Body of pancreas (tissue), 4 donors: ENCODE results near the gene RABGGTB. TPM values are rescaled to one million over a fixed set of nuclear protein-coding genes. Genes with fewer than 3 reads are reported as not detected.

Experiments
- ATAC-seq: fragments of 150-250 bp; one replicate; pipeline ENCODE4 v1.9.1; 2016
- DNase-seq, 4 donors: peaks; one replicate each; pipeline ENCODE4 v3.0.0-alpha.2; 2019
- H3K27ac ChIP-seq, 4 donors: fragments of 200-600 bp; sonication (generic); 1 replicate in 3 of 4; 2 replicates in 1 of 4; pipeline versions ENCODE4 v1.5.1 to v1.6.1; 2016 to 2019; ENCODE audit warnings: mild to moderate bottlenecking in 1 of 4, mixed read lengths in 1 of 4, moderate library complexity in 1 of 4
- H3K27me3 ChIP-seq, 2 donors: fragments of 200-600 bp; sonication (generic); one replicate each; pipeline ENCODE4 v1.6.0; 2016; ENCODE audit warnings: mild to moderate bottlenecking in 1 of 2
- H3K36me3 ChIP-seq, 2 donors: fragments of 200-600 bp; sonication (generic); replicated peaks in 1 of 2; 2 replicates each; pipeline ENCODE4 v1.5.1; 2016; ENCODE audit warnings: low read depth in 2 of 2; ENCODE audit not compliant: insufficient read depth in 1 of 2
- H3K4me1 ChIP-seq: fragments of 200-600 bp; sonication (generic); one replicate; pipeline ENCODE4 v1.6.0; 2016
- H3K4me3 ChIP-seq, 2 donors: fragments of 200-600 bp; sonication (generic); 1 replicate in 1 of 2; 2 replicates in 1 of 2; pipeline ENCODE4 v1.5.1; 2016 to 2019
- H3K9me3 ChIP-seq, 3 donors: fragments of 200-600 bp; sonication (generic); 1 replicate in 2 of 3; 2 replicates in 1 of 3; pipeline ENCODE4 v1.5.1; 2016
- CTCF ChIP-seq, 7 experiments: fragments of 450-650 bp in 4 of 7; fragments of 200-600 bp in 3 of 7; sonication (generic) in 3 of 7; IDR thresholded peaks; one replicate each; pipeline ENCODE4 v1.5.1; 2016 to 2019; ENCODE audit warnings: antibody characterized with exemption in 7 of 7
- POLR2A ChIP-seq, 3 donors: fragments of 450-650 bp; IDR thresholded peaks; one replicate each; pipeline ENCODE4 v1.6.1; 2016; ENCODE audit warnings: antibody characterized with exemption in 3 of 3, mild to moderate bottlenecking in 2 of 3
- WGBS, 2 donors: methylation state at CpG; one replicate each; pipeline ENCODE4 v1.1.5; 2017; 5-methylcytosine and 5-hydroxymethylcytosine counted together
- intact Hi-C: fragments of 100-400 bp; cut with DNase I; formaldehyde crosslinking; loops from one replicate; pipeline ENCODE4 v1.15.1; 2023
- total RNA-seq, 2 donors: library from RNA; depleted of rRNA; stranded (reverse); fragments of >200 nt; gene quantifications; one replicate each; pipeline ENCODE4 v1.1.0, GENCODE V29; 2016

RABGGTB gene
- total RNA-seq, 2 donors from 2014 or later, result 50.6 to 53.7 TPM

DNA sequence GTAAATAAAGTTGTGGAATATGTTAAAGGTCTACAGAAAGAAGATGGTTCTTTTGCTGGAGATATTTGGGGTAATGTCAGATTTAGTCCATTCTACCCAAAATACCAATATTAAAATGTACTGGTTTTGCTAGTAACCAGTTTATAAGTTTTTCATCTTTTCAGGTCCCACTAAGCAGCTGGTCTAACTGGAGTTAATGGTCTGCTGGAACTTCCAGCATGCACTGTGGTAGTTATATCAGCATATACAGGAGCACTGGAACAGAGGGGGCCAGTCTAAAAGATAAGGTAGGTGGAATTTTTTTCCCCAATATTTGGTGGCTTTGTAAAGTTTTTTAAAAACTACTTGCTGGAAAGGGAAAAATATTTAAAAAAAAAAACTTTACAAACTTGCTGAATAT, 3.9 kb downstream of the RABGGTB start:
- TF ChIP-seq CTCF (IDR thresholded peaks at IDR 0.05), result no peak
- no peak for TF ChIP-seq POLR2A (IDR thresholded peaks at IDR 0.05)
- DNase-seq (no peak), ATAC-seq (no peak)
- H3K4me1 ChIP-seq, result peaks cover 54% of the 10 kb centered on the region
- H3K36me3 ChIP-seq, result peaks cover 20 to 28% of the 10 kb centered on the region in 2 donors
- no peaks in the 10 kb centered on the region for H3K27me3 ChIP-seq
- H3K4me3 ChIP-seq, result no peak overlapping the region
- intact Hi-C loops, result loop anchor here (10.0 kb wide), 1 partner anchor 55 kb away; no protein-coding TSS in a partner anchor
- peak overlapping the region in 1 of 4 donors; percentile 46 for H3K27ac ChIP-seq
- no peaks in the 10 kb centered on the region for H3K9me3 ChIP-seq

- peak overlapping the region in 2 of 4 donors; percentile 24 to 46 for H3K27ac ChIP-seq
- H3K36me3 ChIP-seq, result peaks cover 20 to 34% of the 10 kb centered on the region in 2 donors
- no peak for ATAC-seq
These were observed 5.0 kb downstream of the RABGGTB start for GRCh38 chr1:75791022-75791421.

DNA sequence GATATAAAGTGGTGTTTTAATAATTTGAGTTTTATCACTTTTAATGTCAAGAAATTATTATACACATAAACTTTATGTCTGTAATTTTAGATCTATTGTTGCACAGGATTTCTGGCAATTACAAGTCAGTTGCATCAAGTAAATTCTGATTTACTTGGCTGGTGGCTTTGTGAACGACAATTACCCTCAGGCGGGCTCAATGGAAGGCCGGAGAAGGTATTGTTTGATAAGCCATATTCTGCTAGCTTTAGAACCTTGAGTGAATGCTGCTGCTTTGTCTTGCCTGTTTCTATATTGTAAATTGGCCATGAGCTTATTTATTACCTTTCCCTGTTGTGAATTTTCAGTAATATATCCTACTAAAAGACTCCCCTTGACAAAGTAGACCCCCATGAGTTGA, 6.0 kb downstream of the RABGGTB start:
- TF ChIP-seq CTCF (IDR thresholded peaks at IDR 0.05) (no peak), POLR2A (IDR thresholded peaks at IDR 0.05) (no peak)
- no peaks in the 10 kb centered on the region for H3K9me3 ChIP-seq

More at GRCh38 chr1:75791022-75791421, 5.0 kb downstream of the RABGGTB start:
- intact Hi-C loops, result no loop called here
- TF ChIP-seq POLR2A (IDR thresholded peaks at IDR 0.05) (no peak), CTCF (IDR thresholded peaks at IDR 0.05) (no peak)
- no peak overlapping the region for H3K4me3 ChIP-seq
- H3K27me3 ChIP-seq, result no peaks in the 10 kb centered on the region
- no peak for DNase-seq
- no peaks in the 10 kb centered on the region for H3K9me3 ChIP-seq
- H3K4me1 ChIP-seq, result peaks cover 47% of the 10 kb centered on the region
- WGBS, 2 donors, result 16 to 24% methylated on average over 1 of the region's 1 CpG

GRCh38 chr1:75794382-75794781, 8.3 kb downstream of the RABGGTB start:
- 90 to 95% methylated on average over 2 of the region's 2 CpGs for WGBS, 2 donors
- Histone ChIP-seq H3K27ac (no peak overlapping the region), H3K9me3 (no peaks in the 10 kb centered on the region), H3K4me3 (no peak overlapping the region), H3K27me3 (no peaks in the 10 kb centered on the region), H3K36me3 (peaks cover 20 to 36% of the 10 kb centered on the region in 2 donors), H3K4me1 (peaks cover 23% of the 10 kb centered on the region)
- no peak for TF ChIP-seq POLR2A (IDR thresholded peaks at IDR 0.05)
- TF ChIP-seq CTCF (IDR thresholded peaks at IDR 0.05), result no peak
- intact Hi-C loops, result no loop called here
- no peak for DNase-seq
- ATAC-seq, result no peak

More for the DNA sequence above, 6.0 kb downstream of the RABGGTB start:
- no peak for DNase-seq
- no peak overlapping the region for H3K4me3 ChIP-seq
- H3K27me3 ChIP-seq, result no peaks in the 10 kb centered on the region
- no peak overlapping the region for H3K27ac ChIP-seq
- no peak for ATAC-seq
- peaks cover 20 to 36% of the 10 kb centered on the region in 2 donors for H3K36me3 ChIP-seq
- intact Hi-C loops, result no loop called here
- 96 to 98% methylated on average over 3 of the region's 3 CpGs for WGBS, 2 donors
- peaks cover 46% of the 10 kb centered on the region for H3K4me1 ChIP-seq

DNA sequence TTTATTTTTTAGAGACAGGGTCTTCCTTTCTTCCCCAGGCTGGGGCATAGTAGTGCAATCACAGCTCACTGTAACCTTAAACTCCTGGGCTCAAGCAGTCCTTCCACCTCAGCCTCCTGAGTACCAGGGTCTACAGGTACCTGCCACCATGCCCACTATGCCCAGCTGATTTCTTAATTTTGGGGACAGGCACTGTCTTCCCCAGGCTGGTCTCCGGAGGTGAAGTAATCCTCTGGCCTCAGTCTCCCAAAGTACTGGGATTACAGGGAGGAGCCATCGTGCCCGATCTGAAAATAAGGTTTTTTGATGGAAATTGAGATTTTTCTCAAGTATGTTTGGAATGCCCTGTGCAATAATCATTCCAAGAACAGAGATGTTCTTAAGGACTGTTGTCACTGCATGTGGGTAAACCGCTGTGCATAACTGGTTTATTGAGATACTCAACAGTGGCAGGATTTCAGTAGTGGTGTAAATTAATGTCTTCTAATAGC, 9.7 kb downstream of the RABGGTB start:
- TF ChIP-seq POLR2A (IDR thresholded peaks at IDR 0.05), result no peak
- H3K27ac ChIP-seq, result no peak overlapping the region
- no peak for ATAC-seq
- H3K4me3 ChIP-seq, result no peak overlapping the region
- H3K4me1 ChIP-seq, result peaks cover 9% of the 10 kb centered on the region
- H3K27me3 ChIP-seq, result no peaks in the 10 kb centered on the region
- intact Hi-C loops, result no loop called here
- WGBS, 2 donors, result 93 to 98% methylated on average over 4 of the region's 4 CpGs
- DNase-seq, result no peak
- H3K36me3 ChIP-seq, result peaks cover 20 to 36% of the 10 kb centered on the region in 2 donors
- H3K9me3 ChIP-seq, result no peaks in the 10 kb centered on the region
